Suprapubic skin (tissue), 4 donors: ENCODE results near the gene FAM163B. TPM values are rescaled to one million over a fixed set of nuclear protein-coding genes. Genes with fewer than 3 reads are reported as not detected.

Experiments
- DNase-seq, 2 donors: peaks; one replicate each; pipeline ENCODE4 v3.0.0-alpha.2; 2019; ENCODE audit warnings: low spot score in 2 of 2
- H3K27ac ChIP-seq: fragments of 200-600 bp; sonication (generic); one replicate; pipeline ENCODE4 v1.5.1; 2019
- H3K27me3 ChIP-seq: fragments of 200-600 bp; sonication (generic); one replicate; pipeline ENCODE4 v1.5.1; 2019
- H3K36me3 ChIP-seq: fragments of 200-600 bp; sonication (generic); one replicate; pipeline ENCODE4 v1.5.1; 2019
- H3K4me1 ChIP-seq: fragments of 200-600 bp; sonication (generic); one replicate; pipeline ENCODE4 v1.5.1; 2019
- H3K4me3 ChIP-seq: fragments of 200-600 bp; sonication (generic); one replicate; pipeline ENCODE4 v1.5.1; 2019; ENCODE audit warnings: mild to moderate bottlenecking
- H3K9me3 ChIP-seq: fragments of 200-600 bp; sonication (generic); one replicate; pipeline ENCODE4 v1.5.1; 2019
- CTCF ChIP-seq, 2 donors: fragments of 200-600 bp in 1 of 2; fragments of 450-650 bp in 1 of 2; sonication (generic) in 1 of 2; IDR thresholded peaks; one replicate each; pipeline ENCODE4 v1.5.1; 2016 to 2019; ENCODE audit warnings: antibody characterized with exemption in 2 of 2, mild to moderate bottlenecking in 1 of 2, moderate library complexity in 1 of 2
- EP300 ChIP-seq: sonication (generic); formaldehyde crosslinking; IDR thresholded peaks from one replicate; pipeline ENCODE4 v1.6.1; 2017; ENCODE audit warnings: antibody characterized with exemption
- POLR2A ChIP-seq, 2 donors: fragments of 450-650 bp; IDR thresholded peaks; one replicate each; pipeline ENCODE4 v1.6.1; 2017; ENCODE audit warnings: antibody characterized with exemption in 2 of 2, mild to moderate bottlenecking in 2 of 2, moderate library complexity in 2 of 2
- POLR2AphosphoS5 ChIP-seq, 3 donors: sonication (generic); formaldehyde crosslinking; IDR thresholded peaks; one replicate each; pipeline ENCODE4 v1.6.1; 2017; ENCODE audit warnings: antibody characterized with exemption in 3 of 3
- WGBS: methylation state at CpG from one replicate; pipeline ENCODE4 v1.1.5; 2018; 5-methylcytosine and 5-hydroxymethylcytosine counted together
- total RNA-seq, 4 donors: library from RNA; depleted of rRNA; stranded (reverse); fragments of >200 nt; gene quantifications; one replicate each; pipeline ENCODE4 v1.1.0, GENCODE V29; 2016

FAM163B gene
- total RNA-seq, 4 donors from 2014 or later = not detected

- no peak overlapping the region for H3K4me3 ChIP-seq
- H3K27ac ChIP-seq = no peak overlapping the region
- H3K36me3 ChIP-seq = no peaks in the 10 kb centered on the region
- no peak for DNase-seq
- 52% methylated on average over 7 of the region's 10 CpGs for WGBS
- H3K9me3 ChIP-seq = peaks cover 10% of the 10 kb centered on the region
- TF ChIP-seq POLR2A (IDR thresholded peaks at IDR 0.05) (no peak), POLR2AphosphoS5 (IDR thresholded peaks at IDR 0.05) (no peak), CTCF (IDR thresholded peaks at IDR 0.05) (no peak), EP300 (no peak)
- H3K4me1 ChIP-seq = no peaks in the 10 kb centered on the region
- peaks cover 61% of the 10 kb centered on the region for H3K27me3 ChIP-seq
Measured at GRCh38 chr9:133602277-133602676, 6.9 kb downstream of the FAM163B start.

- H3K4me1 ChIP-seq = no peaks in the 10 kb centered on the region
- H3K27ac ChIP-seq = no peak overlapping the region
- H3K27me3 ChIP-seq = peaks cover 56% of the 10 kb centered on the region
- WGBS = no CpG with 5 or more reads among the region's 10 CpGs
- no peak for DNase-seq
- no peak overlapping the region for H3K4me3 ChIP-seq
- TF ChIP-seq CTCF (IDR thresholded peaks at IDR 0.05) (no peak), POLR2A (IDR thresholded peaks at IDR 0.05) (no peak)
- H3K36me3 ChIP-seq = no peaks in the 10 kb centered on the region
- peaks cover 11% of the 10 kb centered on the region for H3K9me3 ChIP-seq
Measured at GRCh38 chr9:133601746-133602145, 7.4 kb downstream of the FAM163B start.

- TF ChIP-seq CTCF (IDR thresholded peaks at IDR 0.05) (no peak), POLR2A (IDR thresholded peaks at IDR 0.05) (no peak), POLR2AphosphoS5 (IDR thresholded peaks at IDR 0.05) (no peak), EP300 (no peak)
- peaks cover 46% of the 10 kb centered on the region for H3K27me3 ChIP-seq
- no peak overlapping the region for H3K4me3 ChIP-seq
- H3K36me3 ChIP-seq = no peaks in the 10 kb centered on the region
- H3K9me3 ChIP-seq = peaks cover 17% of the 10 kb centered on the region
- no peak overlapping the region for H3K27ac ChIP-seq
- H3K4me1 ChIP-seq = no peaks in the 10 kb centered on the region
- 70% methylated on average over 7 of the region's 7 CpGs for WGBS
- DNase-seq = no peak
Measured at GRCh38 chr9:133600739-133601138, 8.4 kb downstream of the FAM163B start.

GRCh38 chr9:133599470-133600173 lies 9.6 kb downstream of the FAM163B start:
- Histone ChIP-seq H3K27me3 (peaks cover 42% of the 10 kb centered on the region), H3K4me1 (no peaks in the 10 kb centered on the region), H3K27ac (no peak overlapping the region), H3K9me3 (peaks cover 17% of the 10 kb centered on the region), H3K4me3 (no peak overlapping the region), H3K36me3 (no peaks in the 10 kb centered on the region)
- 97% methylated on average over 6 of the region's 6 CpGs for WGBS
- TF ChIP-seq POLR2AphosphoS5 (IDR thresholded peaks at IDR 0.05) = no peak
- no peak for DNase-seq

GRCh38 chr9:133598978-133599377 lies 10.2 kb downstream of the FAM163B start:
- 72% methylated on average over 7 of the region's 7 CpGs for WGBS
- H3K4me1 ChIP-seq = no peaks in the 10 kb centered on the region
- H3K9me3 ChIP-seq = peaks cover 17% of the 10 kb centered on the region
- peaks cover 38% of the 10 kb centered on the region for H3K27me3 ChIP-seq
- H3K36me3 ChIP-seq = no peaks in the 10 kb centered on the region
- H3K27ac ChIP-seq = no peak overlapping the region
- TF ChIP-seq EP300 = no peak
- no peak for TF ChIP-seq POLR2A (IDR thresholded peaks at IDR 0.05)
- no peak for TF ChIP-seq POLR2AphosphoS5 (IDR thresholded peaks at IDR 0.05)
- no peak for TF ChIP-seq CTCF (IDR thresholded peaks at IDR 0.05)
- no peak for DNase-seq
- no peak overlapping the region for H3K4me3 ChIP-seq
